ENCODE measurements around the gene CEP68.

- TF ChIP-seq ZNF274 (IDR thresholded peaks at IDR 0.05; ENCODE audit: low read depth, low read length): no peak
- no peak for TF ChIP-seq YY1 (IDR thresholded peaks at IDR 0.05; ENCODE audit: insufficient read depth, insufficient read length)
- TF ChIP-seq SUZ12 (IDR thresholded peaks at IDR 0.05; ENCODE audit: extremely low read depth, insufficient read depth, insufficient read length): no peak
These were observed 598 bp upstream of the CEP68 start for GRCh38 chr2:65055422-65056214.

Measured in NT2/D1 (cell line).